ENCODE measurements around the gene AP1AR. TPM values are rescaled to one million over a fixed set of nuclear protein-coding genes. Genes with fewer than 3 reads are reported as not detected.
A peak's percentile ranks its signal among the peaks of the same experiment; 100 is the strongest.

AP1AR gene
- total RNA-seq, 1 donor from 2014 or later: 18.9 TPM

- DNase-seq (ENCODE audit: extremely low spot score, unreplicated experiment): no peak
- TF ChIP-seq, protein P1, sequence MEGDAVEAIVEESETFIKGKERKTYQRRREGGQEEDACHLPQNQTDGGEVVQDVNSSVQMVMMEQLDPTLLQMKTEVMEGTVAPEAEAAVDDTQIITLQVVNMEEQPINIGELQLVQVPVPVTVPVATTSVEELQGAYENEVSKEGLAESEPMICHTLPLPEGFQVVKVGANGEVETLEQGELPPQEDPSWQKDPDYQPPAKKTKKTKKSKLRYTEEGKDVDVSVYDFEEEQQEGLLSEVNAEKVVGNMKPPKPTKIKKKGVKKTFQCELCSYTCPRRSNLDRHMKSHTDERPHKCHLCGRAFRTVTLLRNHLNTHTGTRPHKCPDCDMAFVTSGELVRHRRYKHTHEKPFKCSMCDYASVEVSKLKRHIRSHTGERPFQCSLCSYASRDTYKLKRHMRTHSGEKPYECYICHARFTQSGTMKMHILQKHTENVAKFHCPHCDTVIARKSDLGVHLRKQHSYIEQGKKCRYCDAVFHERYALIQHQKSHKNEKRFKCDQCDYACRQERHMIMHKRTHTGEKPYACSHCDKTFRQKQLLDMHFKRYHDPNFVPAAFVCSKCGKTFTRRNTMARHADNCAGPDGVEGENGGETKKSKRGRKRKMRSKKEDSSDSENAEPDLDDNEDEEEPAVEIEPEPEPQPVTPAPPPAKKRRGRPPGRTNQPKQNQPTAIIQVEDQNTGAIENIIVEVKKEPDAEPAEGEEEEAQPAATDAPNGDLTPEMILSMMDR (conservative IDR thresholded peaks at IDR 0.05): no peak
- Mint-ChIP-seq H3K4me3 (peak overlapping the region; percentile 95), H3K4me1 (ENCODE audit: unreplicated experiment) (peaks cover 24% of the 10 kb centered on the region), H3K27me3 (no peaks in the 10 kb centered on the region), H3K27ac (peak overlapping the region; percentile 66), H3K36me3 (peaks cover 10% of the 10 kb centered on the region), H3K9me3 (no peaks in the 10 kb centered on the region)
Measured at GRCh38 chr4:112284662-112285411, 53.2 kb downstream of the AP1AR start.

DNA sequence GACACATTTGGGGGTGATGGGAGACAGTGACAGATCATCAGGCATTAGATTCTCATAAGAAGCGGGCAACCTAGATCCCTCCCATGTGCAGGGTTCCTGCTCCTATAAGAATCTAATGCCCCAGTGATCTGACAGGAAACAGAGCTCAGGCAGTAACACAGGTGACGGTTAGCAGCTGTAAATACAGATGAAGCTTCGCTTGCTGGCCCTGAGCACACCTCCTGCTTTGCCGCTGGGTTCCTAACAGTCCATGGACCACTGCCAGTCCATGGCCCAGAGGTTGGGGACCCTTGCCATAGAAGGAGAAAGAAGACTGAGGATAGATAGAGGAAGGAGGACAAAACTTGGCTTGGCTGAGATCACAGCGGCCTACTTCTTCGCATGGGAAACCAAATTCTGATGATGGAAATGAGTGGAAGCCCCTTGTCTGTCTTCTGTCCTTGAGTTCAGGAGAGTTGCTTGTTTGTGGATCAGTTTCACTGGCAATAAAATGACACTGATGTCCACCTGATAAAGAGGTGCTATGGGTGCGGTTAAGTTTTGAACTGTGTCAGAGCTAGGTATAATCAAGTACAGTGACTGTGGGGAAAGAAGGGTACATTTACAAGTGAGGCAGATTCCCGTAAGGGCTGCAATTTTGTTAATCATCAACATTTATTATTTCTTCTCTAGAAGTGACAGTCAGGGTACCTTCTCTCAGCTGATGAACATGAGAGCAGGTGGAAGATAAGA lies 55.8 kb downstream of the AP1AR start:
- Mint-ChIP-seq H3K9me3 (no peaks in the 10 kb centered on the region), H3K27ac (no peak overlapping the region), H3K4me3 (peak overlapping the region; percentile 40), H3K27me3 (no peaks in the 10 kb centered on the region), H3K36me3 (no peaks in the 10 kb centered on the region), H3K4me1 (ENCODE audit: unreplicated experiment) (peaks cover 19% of the 10 kb centered on the region)
- TF ChIP-seq, protein P1 (conservative IDR thresholded peaks at IDR 0.05): no peak
- no peak for DNase-seq (ENCODE audit: extremely low spot score, unreplicated experiment)

GRCh38 chr4:112288455-112288854 lies 56.9 kb downstream of the AP1AR start:
- TF ChIP-seq, protein P1 (conservative IDR thresholded peaks at IDR 0.05): no peak
- no peaks in the 10 kb centered on the region for H3K27me3 Mint-ChIP-seq
- no peak for DNase-seq (ENCODE audit: extremely low spot score, unreplicated experiment)
- H3K36me3 Mint-ChIP-seq: no peaks in the 10 kb centered on the region
- H3K9me3 Mint-ChIP-seq: no peaks in the 10 kb centered on the region
- no peak overlapping the region for H3K27ac Mint-ChIP-seq
- H3K4me1 Mint-ChIP-seq (ENCODE audit: unreplicated experiment): peaks cover 12% of the 10 kb centered on the region
- no peak overlapping the region for H3K4me3 Mint-ChIP-seq

DNA sequence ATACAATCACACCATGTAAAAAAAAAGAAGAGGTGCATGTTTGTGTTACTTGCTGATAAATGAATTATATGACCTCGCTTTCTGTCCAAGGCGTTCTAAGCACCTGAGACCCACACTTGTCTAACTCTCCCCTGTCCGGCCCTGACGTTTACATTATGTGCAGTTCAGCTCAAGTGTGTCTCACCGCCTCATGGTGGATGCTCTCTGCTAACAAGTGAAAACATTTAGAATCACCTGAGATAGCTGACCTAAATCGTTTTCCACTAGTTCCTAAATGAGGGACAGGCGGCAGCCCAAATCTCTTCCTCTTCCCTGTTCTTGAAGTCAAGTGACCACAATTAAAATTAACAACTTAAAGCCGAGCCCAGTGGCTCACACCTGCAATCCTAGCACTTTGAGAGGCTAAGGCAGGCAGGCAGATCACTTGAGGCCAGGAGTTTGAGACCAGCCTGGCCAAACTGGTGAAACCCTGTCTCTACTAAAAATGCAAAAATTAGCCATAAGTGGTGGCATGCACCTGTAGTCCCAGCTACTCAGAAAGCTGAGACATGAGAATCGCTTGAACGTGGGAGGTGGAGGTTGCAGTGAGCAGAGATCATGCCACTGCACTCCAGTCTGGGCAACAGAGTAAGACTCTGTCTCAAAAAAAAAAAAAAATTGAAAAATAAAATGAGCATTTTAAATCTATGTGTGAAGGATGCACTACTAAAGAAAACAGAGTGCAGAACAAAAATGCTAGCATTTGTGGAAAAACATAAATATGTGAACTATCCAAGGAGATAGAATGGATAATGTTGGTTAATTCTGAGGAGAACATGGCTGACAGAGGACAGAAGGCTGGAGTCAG lies 58.0 kb downstream of the AP1AR start:
- no peak for DNase-seq (ENCODE audit: extremely low spot score, unreplicated experiment)
- Mint-ChIP-seq H3K9me3 (no peaks in the 10 kb centered on the region), H3K4me3 (no peak overlapping the region), H3K36me3 (no peaks in the 10 kb centered on the region), H3K27ac (no peak overlapping the region), H3K4me1 (ENCODE audit: unreplicated experiment) (peaks cover 4% of the 10 kb centered on the region), H3K27me3 (no peaks in the 10 kb centered on the region)
- TF ChIP-seq, protein P1 (conservative IDR thresholded peaks at IDR 0.05): no peak

DNA sequence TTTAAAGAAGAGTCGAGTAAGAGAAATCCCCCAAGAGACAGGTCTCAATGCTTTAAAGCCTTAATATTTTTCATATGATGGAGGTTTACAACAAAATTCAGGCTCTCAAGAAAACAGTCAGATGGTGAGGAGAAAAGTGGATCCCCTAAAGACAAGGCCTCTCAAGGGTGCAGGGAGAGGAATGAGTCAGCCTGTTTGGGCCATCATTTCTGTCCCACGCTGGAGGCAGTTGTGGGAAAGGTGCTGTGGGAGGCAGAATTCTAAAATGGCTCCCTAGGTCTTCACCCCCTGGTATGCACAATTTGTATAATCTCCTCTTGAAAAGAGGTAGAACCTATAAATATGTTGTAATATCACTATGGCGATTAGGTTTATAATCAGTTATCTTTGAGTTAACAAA lies 58.8 kb downstream of the AP1AR start:
- no peaks in the 10 kb centered on the region for H3K4me1 Mint-ChIP-seq (ENCODE audit: unreplicated experiment)
- no peak overlapping the region for H3K4me3 Mint-ChIP-seq
- no peak for DNase-seq (ENCODE audit: extremely low spot score, unreplicated experiment)
- no peaks in the 10 kb centered on the region for H3K9me3 Mint-ChIP-seq
- H3K27me3 Mint-ChIP-seq: no peaks in the 10 kb centered on the region
- no peak overlapping the region for H3K27ac Mint-ChIP-seq
- TF ChIP-seq, protein P1 (conservative IDR thresholded peaks at IDR 0.05): no peak
- no peaks in the 10 kb centered on the region for H3K36me3 Mint-ChIP-seq
